ENCODE results near the gene DEFB132.

DEFB132 gene

DNA sequence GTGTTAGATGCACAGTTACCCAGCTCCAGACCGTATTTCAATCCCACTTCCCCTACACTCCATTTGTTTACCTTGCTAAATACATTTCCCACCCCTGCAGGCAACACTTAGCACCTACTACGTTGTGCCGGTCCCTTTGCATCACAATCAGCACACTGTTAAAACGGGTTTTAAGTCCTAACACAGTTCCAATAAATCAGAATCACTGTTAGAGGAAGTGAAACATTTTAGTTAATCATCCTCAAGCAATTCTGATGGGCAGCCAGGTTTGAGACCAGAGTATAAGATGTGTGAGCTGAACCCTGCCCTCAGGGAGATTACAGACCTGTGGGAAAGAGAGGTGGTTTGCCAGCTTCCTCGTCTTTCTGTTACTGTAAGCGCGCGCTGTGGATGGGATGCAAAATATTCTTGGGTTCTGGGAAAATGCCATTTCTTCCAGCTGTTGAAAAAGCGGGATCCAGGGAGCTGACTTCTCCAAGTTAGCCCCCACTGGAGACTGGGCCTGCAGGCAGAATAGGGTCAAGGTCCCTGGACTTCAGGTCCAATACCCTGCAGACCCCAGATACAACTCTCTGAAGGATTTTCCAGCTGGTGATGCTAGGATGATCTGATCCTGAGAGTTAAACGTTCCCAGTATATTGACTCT lies 42.9 kb downstream of the DEFB132 start:
- H3K27ac ChIP-seq (ENCODE audit: low read depth, low read length) = peak overlapping the region; percentile 58
- no CpG with 5 or more reads among the region's 10 CpGs for WGBS (ENCODE audit: extremely low coverage, insufficient coverage, low lambda C conversion rate)

DNA sequence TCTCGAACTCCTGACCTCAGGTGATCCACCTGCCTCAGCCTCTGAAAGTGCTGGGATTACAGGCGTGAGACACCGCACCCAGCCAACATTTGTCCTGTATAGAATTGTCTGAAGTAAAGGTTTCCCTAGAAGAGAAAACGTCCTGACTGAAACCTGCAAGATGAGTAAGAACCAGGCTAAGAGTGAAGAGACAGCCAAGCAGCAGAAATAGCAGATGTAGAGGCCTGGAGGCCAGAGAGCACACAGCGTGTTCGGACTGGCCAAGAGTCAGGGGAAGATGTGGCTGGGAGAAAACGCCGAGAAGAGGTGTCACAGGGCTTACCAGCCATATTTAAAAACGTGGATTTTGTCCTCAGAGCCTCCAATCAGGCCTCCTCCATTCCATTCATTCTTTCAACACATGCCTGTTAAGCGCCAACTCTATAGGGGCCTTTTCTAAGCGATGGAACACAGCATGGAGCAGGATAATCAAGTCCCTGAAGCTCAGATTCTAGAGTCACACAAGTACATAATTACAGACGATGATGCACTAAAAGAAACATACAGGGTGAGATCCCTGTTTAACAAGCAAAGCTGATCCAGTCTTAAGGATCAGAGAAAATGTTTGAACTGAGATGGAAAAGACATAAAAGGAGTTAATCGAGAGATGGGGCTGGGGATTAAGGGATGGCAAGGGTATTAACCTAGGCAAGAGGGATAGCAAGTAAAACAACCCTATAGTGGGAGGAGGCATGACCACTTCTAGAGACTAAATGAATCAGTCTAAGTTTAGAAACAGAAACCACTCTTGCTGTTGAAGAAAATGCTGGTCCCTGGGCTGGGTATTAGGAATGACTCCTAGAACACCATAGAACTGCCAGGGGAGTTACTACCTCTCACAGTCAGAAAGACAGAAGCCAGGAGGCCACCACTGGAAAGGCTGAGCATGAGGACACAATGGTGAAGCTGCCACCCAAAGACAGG lies 44.6 kb downstream of the DEFB132 start:
- H3K4me3 ChIP-seq (ENCODE audit: low read length) = no peak overlapping the region
- peak overlapping the region; percentile 32 for H2BK120ac ChIP-seq (ENCODE audit: low read depth, low read length)
- H4K5ac ChIP-seq (ENCODE audit: low read length) = no peak overlapping the region
- no peak overlapping the region for H3K23ac ChIP-seq (ENCODE audit: low read length)
- peaks cover 18% of the 10 kb centered on the region for H3K79me2 ChIP-seq (ENCODE audit: control insufficient read depth, insufficient read depth, low read length)
- no peak overlapping the region for H3K4ac ChIP-seq (ENCODE audit: low read depth, low read length)
- H3K4me1 ChIP-seq (ENCODE audit: control insufficient read depth, low read depth, low read length) = peaks cover 24% of the 10 kb centered on the region
- peak overlapping the region; percentile 28 for H2BK15ac ChIP-seq (replicated peaks; ENCODE audit: low read depth)
- peak overlapping the region; percentile 64 for H3K18ac ChIP-seq (ENCODE audit: low read length)
- no peaks in the 10 kb centered on the region for H3K36me3 ChIP-seq (ENCODE audit: control insufficient read depth, insufficient read depth, low read length)
- no peak overlapping the region for H3K56ac ChIP-seq (ENCODE audit: low read length)
- H3K4me2 ChIP-seq (ENCODE audit: low read length) = no peak overlapping the region
- WGBS (ENCODE audit: extremely low coverage, insufficient coverage, low lambda C conversion rate) = no CpG with 5 or more reads among the region's 13 CpGs
- no peak overlapping the region for H2AK5ac ChIP-seq (ENCODE audit: low read length)
- no peak overlapping the region for H4K8ac ChIP-seq (ENCODE audit: low read depth, low read length)
- peaks cover 7% of the 10 kb centered on the region for H3K79me1 ChIP-seq (ENCODE audit: low read length)
- H3K27ac ChIP-seq (ENCODE audit: low read depth, low read length) = no peak overlapping the region
- no peak overlapping the region for H2BK5ac ChIP-seq (ENCODE audit: low read length)
- DNase-seq = peak; percentile 77
- no peaks in the 10 kb centered on the region for H3K27me3 ChIP-seq (ENCODE audit: insufficient read depth, low read length, poor library complexity)
- H3K9ac ChIP-seq (ENCODE audit: low read length) = no peak overlapping the region

More for the DNA sequence above, 42.9 kb downstream of the DEFB132 start:
- Histone ChIP-seq H3K4me3 (ENCODE audit: low read length) (no peak overlapping the region), H2BK15ac (replicated peaks; ENCODE audit: low read depth) (peak overlapping the region; percentile 86), H3K27me3 (ENCODE audit: insufficient read depth, low read length, poor library complexity) (no peaks in the 10 kb centered on the region), H3K23ac (ENCODE audit: low read length) (no peak overlapping the region), H4K5ac (ENCODE audit: low read length) (no peak overlapping the region), H3K4me2 (ENCODE audit: low read length) (peak overlapping the region; percentile 54), H3K79me1 (ENCODE audit: low read length) (peaks cover 7% of the 10 kb centered on the region), H3K4ac (ENCODE audit: low read depth, low read length) (peak overlapping the region; percentile 63), H4K8ac (ENCODE audit: low read depth, low read length) (no peak overlapping the region), H3K4me1 (ENCODE audit: control insufficient read depth, low read depth, low read length) (peaks cover 26% of the 10 kb centered on the region), H2BK5ac (ENCODE audit: low read length) (peak overlapping the region; percentile 70), H3K18ac (ENCODE audit: low read length) (peak overlapping the region; percentile 77), H3K36me3 (ENCODE audit: control insufficient read depth, insufficient read depth, low read length) (no peaks in the 10 kb centered on the region), H3K79me2 (ENCODE audit: control insufficient read depth, insufficient read depth, low read length) (peaks cover 18% of the 10 kb centered on the region), H2BK120ac (ENCODE audit: low read depth, low read length) (no peak overlapping the region), H3K9ac (ENCODE audit: low read length) (peak overlapping the region; percentile 56), H2AK5ac (ENCODE audit: low read length) (peak overlapping the region; percentile 29), H3K56ac (ENCODE audit: low read length) (peak overlapping the region; percentile 83)
- peak; percentile 90 for DNase-seq

DNA sequence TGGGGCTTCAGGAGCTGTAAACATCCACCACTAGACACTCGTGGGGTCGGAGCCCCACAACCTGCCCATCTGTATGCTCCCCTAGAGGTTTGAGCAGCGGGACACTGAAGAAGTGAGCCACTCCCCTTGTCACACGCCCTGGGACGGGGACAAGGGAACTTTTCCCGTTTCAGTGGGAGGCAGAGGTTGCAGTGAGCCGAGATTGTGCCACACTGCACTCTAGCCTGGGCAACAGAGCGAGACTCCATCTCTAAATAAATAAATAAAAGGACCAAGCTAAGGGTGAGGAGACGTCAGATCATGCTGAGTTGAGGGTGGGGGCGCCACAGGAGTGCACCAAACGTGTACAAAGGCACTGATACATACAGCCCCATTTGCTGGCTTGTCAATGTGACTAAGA lies 48.2 kb downstream of the DEFB132 start:
- no CpG with 5 or more reads among the region's 11 CpGs for WGBS (ENCODE audit: extremely low coverage, insufficient coverage, low lambda C conversion rate)
- Histone ChIP-seq H2BK120ac (ENCODE audit: low read depth, low read length) (no peak overlapping the region), H4K5ac (ENCODE audit: low read length) (no peak overlapping the region), H3K18ac (ENCODE audit: low read length) (no peak overlapping the region), H2BK5ac (ENCODE audit: low read length) (no peak overlapping the region), H2BK15ac (replicated peaks; ENCODE audit: low read depth) (no peak overlapping the region), H2AK5ac (ENCODE audit: low read length) (no peak overlapping the region), H3K27me3 (ENCODE audit: insufficient read depth, low read length, poor library complexity) (no peaks in the 10 kb centered on the region), H3K4ac (ENCODE audit: low read depth, low read length) (no peak overlapping the region), H3K79me1 (ENCODE audit: low read length) (no peaks in the 10 kb centered on the region), H3K9ac (ENCODE audit: low read length) (no peak overlapping the region), H3K56ac (ENCODE audit: low read length) (no peak overlapping the region), H3K36me3 (ENCODE audit: control insufficient read depth, insufficient read depth, low read length) (no peaks in the 10 kb centered on the region), H3K27ac (ENCODE audit: low read depth, low read length) (no peak overlapping the region), H4K8ac (ENCODE audit: low read depth, low read length) (no peak overlapping the region), H3K4me1 (ENCODE audit: control insufficient read depth, low read depth, low read length) (peaks cover 15% of the 10 kb centered on the region), H3K4me3 (ENCODE audit: low read length) (no peak overlapping the region), H3K79me2 (ENCODE audit: control insufficient read depth, insufficient read depth, low read length) (no peaks in the 10 kb centered on the region), H3K4me2 (ENCODE audit: low read length) (no peak overlapping the region), H3K23ac (ENCODE audit: low read length) (no peak overlapping the region)
- no peak for DNase-seq

DNA sequence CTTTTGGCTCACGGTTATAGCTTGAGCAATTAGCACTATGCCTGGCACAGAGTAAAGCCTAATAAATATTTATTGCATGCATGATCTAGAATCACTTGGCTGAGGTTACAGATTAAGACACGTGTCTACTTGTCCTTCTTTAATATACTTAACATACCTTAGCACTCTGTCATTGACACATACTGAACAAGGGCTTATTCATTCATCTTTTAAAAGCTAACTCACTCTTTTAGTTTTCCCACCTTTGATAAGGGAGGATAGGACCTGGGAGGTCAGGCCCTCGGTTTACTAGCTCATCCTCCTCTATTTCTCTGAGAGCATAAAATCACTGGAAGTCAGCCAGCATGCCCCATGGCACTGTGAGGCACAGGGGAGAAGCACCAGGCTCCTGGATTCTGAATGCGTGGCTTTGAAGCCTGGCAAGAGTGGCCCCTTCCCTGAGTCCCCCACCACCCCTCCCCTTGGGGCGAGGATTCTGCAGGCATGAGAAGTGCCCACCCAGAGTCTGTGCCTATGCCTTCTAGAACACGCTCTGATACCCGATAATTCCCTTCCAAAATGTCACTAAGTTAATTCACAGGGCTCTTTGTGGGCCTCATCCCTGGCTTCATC lies 51.0 kb downstream of the DEFB132 start:
- WGBS (ENCODE audit: extremely low coverage, insufficient coverage, low lambda C conversion rate) = no CpG with 5 or more reads among the region's 7 CpGs
- peak overlapping the region; percentile 30 for H3K56ac ChIP-seq (ENCODE audit: low read length)

DNA sequence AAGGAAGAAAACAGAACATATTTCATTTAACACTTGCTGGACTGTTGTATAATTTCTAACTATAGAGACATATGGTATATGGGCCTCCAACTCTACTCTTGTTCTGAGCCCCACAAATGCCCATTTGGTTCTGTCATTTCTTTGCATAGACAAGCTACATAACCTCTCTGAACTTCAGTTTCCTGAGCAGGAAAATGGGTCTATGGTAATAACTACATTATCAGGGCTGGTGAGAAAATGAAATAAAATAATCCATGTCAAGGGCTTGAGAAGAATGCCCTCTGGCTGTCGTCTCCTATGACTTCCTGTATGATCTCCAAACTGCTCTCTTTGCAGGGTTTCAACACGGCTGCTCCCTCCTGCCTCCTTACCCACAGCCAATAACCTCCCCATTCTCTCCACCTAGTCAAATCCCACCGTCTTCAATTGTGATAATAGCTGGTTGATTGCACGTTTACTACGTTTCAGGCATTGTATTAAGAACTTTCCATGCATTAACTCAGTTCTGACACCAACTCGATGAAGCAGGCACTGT lies 51.8 kb downstream of the DEFB132 start:
- H3K4me1 ChIP-seq (ENCODE audit: control insufficient read depth, low read depth, low read length) = peaks cover 2% of the 10 kb centered on the region
- no peak overlapping the region for H2BK120ac ChIP-seq (ENCODE audit: low read depth, low read length)
- peak overlapping the region; percentile 53 for H3K18ac ChIP-seq (ENCODE audit: low read length)
- H3K36me3 ChIP-seq (ENCODE audit: control insufficient read depth, insufficient read depth, low read length) = no peaks in the 10 kb centered on the region
- H3K4ac ChIP-seq (ENCODE audit: low read depth, low read length) = no peak overlapping the region
- H3K9ac ChIP-seq (ENCODE audit: low read length) = peak overlapping the region; percentile 64
- WGBS (ENCODE audit: extremely low coverage, insufficient coverage, low lambda C conversion rate) = no CpG with 5 or more reads among the region's 6 CpGs
- no peaks in the 10 kb centered on the region for H3K79me1 ChIP-seq (ENCODE audit: low read length)
- no peak overlapping the region for H3K4me3 ChIP-seq (ENCODE audit: low read length)
- no peak overlapping the region for H4K8ac ChIP-seq (ENCODE audit: low read depth, low read length)
- H2BK5ac ChIP-seq (ENCODE audit: low read length) = peak overlapping the region; percentile 47
- no peak overlapping the region for H2AK5ac ChIP-seq (ENCODE audit: low read length)
- H3K56ac ChIP-seq (ENCODE audit: low read length) = peak overlapping the region; percentile 81
- H3K27ac ChIP-seq (ENCODE audit: low read depth, low read length) = peak overlapping the region; percentile 72
- H3K79me2 ChIP-seq (ENCODE audit: control insufficient read depth, insufficient read depth, low read length) = no peaks in the 10 kb centered on the region
- no peaks in the 10 kb centered on the region for H3K27me3 ChIP-seq (ENCODE audit: insufficient read depth, low read length, poor library complexity)
- no peak overlapping the region for H4K5ac ChIP-seq (ENCODE audit: low read length)
- H2BK15ac ChIP-seq (replicated peaks; ENCODE audit: low read depth) = peak overlapping the region; percentile 7
- H3K23ac ChIP-seq (ENCODE audit: low read length) = no peak overlapping the region
- peak overlapping the region; percentile 51 for H3K4me2 ChIP-seq (ENCODE audit: low read length)
- no peak for DNase-seq

More for the DNA sequence above, 51.0 kb downstream of the DEFB132 start:
- DNase-seq = no peak
- Histone ChIP-seq H3K9ac (ENCODE audit: low read length) (no peak overlapping the region), H2AK5ac (ENCODE audit: low read length) (peak overlapping the region; percentile 80), H3K4me2 (ENCODE audit: low read length) (no peak overlapping the region), H3K4me3 (ENCODE audit: low read length) (no peak overlapping the region), H3K18ac (ENCODE audit: low read length) (peak overlapping the region; percentile 42), H2BK15ac (replicated peaks; ENCODE audit: low read depth) (no peak overlapping the region), H3K4me1 (ENCODE audit: control insufficient read depth, low read depth, low read length) (peaks cover 2% of the 10 kb centered on the region), H3K27ac (ENCODE audit: low read depth, low read length) (no peak overlapping the region), H3K4ac (ENCODE audit: low read depth, low read length) (no peak overlapping the region), H3K36me3 (ENCODE audit: control insufficient read depth, insufficient read depth, low read length) (no peaks in the 10 kb centered on the region), H4K8ac (ENCODE audit: low read depth, low read length) (no peak overlapping the region), H4K5ac (ENCODE audit: low read length) (no peak overlapping the region), H3K79me2 (ENCODE audit: control insufficient read depth, insufficient read depth, low read length) (no peaks in the 10 kb centered on the region), H2BK5ac (ENCODE audit: low read length) (no peak overlapping the region), H3K27me3 (ENCODE audit: insufficient read depth, low read length, poor library complexity) (no peaks in the 10 kb centered on the region), H3K79me1 (ENCODE audit: low read length) (no peaks in the 10 kb centered on the region), H2BK120ac (ENCODE audit: low read depth, low read length) (peak overlapping the region; percentile 49), H3K23ac (ENCODE audit: low read length) (no peak overlapping the region)
